Small intestine (tissue), 7 donors: Measurements from ENCODE around the gene VAPA. TPM values are rescaled to one million over a fixed set of nuclear protein-coding genes. Genes with fewer than 3 reads are reported as not detected.

Experiments
- DNase-seq, 2 donors: peaks; one replicate each; pipeline versions ENCODE4 v3.0.0 to v3.0.0-alpha.2; 2013
- FAIRE-seq: peaks from 2 replicates; lab custom pipeline; 2012; peaks lifted over from hg19 to GRCh38; lab: Jason Lieb, UNC
- H3K27ac ChIP-seq, 3 donors: one replicate each; pipeline ENCODE4 v1.5.1; 2013; ENCODE audit warnings: low read length in 2 of 3, mild to moderate bottlenecking in 2 of 3, control low read depth in 1 of 3, inconsistent platforms in 1 of 3, low read depth in 1 of 3, moderate library complexity in 1 of 3
- H3K27me3 ChIP-seq, 3 donors: one replicate each; pipeline ENCODE4 v1.6.1; 2013; ENCODE audit warnings: low read length in 3 of 3, inconsistent platforms in 1 of 3; ENCODE audit not compliant: control insufficient read depth in 3 of 3, insufficient read depth in 3 of 3
- H3K36me3 ChIP-seq, 3 donors: one replicate each; pipeline ENCODE4 v1.6.1; 2013; ENCODE audit warnings: low read length in 3 of 3, inconsistent platforms in 1 of 3, low read depth in 1 of 3, mild to moderate bottlenecking in 1 of 3, moderate library complexity in 1 of 3; ENCODE audit not compliant: control insufficient read depth in 3 of 3, insufficient read depth in 2 of 3
- H3K4me1 ChIP-seq, 3 donors: one replicate each; pipeline ENCODE4 v1.6.1; 2013; ENCODE audit warnings: low read length in 2 of 3, inconsistent platforms in 1 of 3, low read depth in 1 of 3, mild to moderate bottlenecking in 1 of 3, moderate library complexity in 1 of 3; ENCODE audit not compliant: control insufficient read depth in 3 of 3, insufficient read depth in 2 of 3
- H3K4me3 ChIP-seq, 3 donors: one replicate each; pipeline ENCODE4 v1.5.1; 2013; ENCODE audit warnings: low read length in 3 of 3, control low read depth in 1 of 3, inconsistent platforms in 1 of 3, low read depth in 1 of 3, mild to moderate bottlenecking in 1 of 3, moderate library complexity in 1 of 3
- H3K9me3 ChIP-seq, 2 donors: one replicate each; pipeline ENCODE4 v1.6.1; 2013; ENCODE audit warnings: low read depth in 1 of 2, low read length in 1 of 2; ENCODE audit not compliant: control insufficient read depth in 2 of 2, insufficient read depth in 1 of 2
- WGBS, 3 donors: extraction: QIAGEN DNeasy Blood & Tissue Kit; methylation state at CpG; one replicate each; pipeline ENCODE4 v1.1.7; 2013; 5-methylcytosine and 5-hydroxymethylcytosine counted together
- polyA plus RNA-seq, 4 donors: library from polyadenylated mRNA; stranded (reverse) in 3 of 4; unstranded in 1 of 4; fragments of 200-250 nt in 3 of 4; fragments of 120-200 nt in 1 of 4; gene quantifications; one replicate each; pipeline versions ENCODE4 v1.2.1 to v1.2.3, GENCODE V29; 2013
- donor health status: healthy with polysubstance abuse.
- donor health status: control.
- donor health status: control.
- donor health status: Bipolar disorder and iron deficiency.
- donor health status: healthy.

Gene VAPA
- polyA plus RNA-seq, 4 donors: 129 to 229 (median 163) TPM

DNA sequence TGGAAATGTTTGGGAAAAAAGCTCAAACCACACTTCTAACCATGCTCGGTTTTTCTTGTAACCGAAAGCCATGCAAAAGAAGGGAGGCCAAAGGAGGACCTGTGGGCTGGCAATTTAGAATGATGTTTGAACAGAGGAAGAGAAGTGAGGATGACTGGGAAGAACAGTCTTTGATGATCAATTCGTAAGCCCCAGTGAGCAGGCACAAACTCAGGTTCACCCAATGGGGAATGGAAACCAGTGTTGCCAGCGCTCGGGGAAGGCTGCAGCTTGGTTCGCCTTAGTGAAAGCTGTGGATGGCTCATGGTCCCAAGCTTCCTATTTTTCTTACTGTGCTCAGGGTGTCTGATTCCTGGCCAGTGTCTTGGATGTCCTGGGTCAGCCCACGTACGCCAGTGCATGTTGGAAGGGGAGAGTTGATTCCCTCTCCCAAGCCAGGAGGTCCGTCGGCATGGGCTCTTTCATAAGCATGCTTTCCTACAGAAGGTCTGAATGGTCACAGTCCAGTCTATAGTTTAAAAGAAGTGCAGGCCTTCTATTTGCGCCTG, 79.2 kb downstream of the VAPA start:
- Histone ChIP-seq H3K27me3 (no peaks in the 10 kb centered on the region), H3K9me3 (peaks cover 0 to 6% of the 10 kb centered on the region in 2 donors), H3K4me1 (peaks cover 0 to 17% (median 0%) of the 10 kb centered on the region in 3 donors), H3K4me3 (no peak overlapping the region), H3K36me3 (no peaks in the 10 kb centered on the region), H3K27ac (peak overlapping the region in 1 of 3 donors; percentile 11)
- WGBS, 3 donors: 79 to 82% (median 81%) methylated on average over 11 of the region's 11 CpGs
- DNase-seq (no peak), FAIRE-seq (no peak)

DNA sequence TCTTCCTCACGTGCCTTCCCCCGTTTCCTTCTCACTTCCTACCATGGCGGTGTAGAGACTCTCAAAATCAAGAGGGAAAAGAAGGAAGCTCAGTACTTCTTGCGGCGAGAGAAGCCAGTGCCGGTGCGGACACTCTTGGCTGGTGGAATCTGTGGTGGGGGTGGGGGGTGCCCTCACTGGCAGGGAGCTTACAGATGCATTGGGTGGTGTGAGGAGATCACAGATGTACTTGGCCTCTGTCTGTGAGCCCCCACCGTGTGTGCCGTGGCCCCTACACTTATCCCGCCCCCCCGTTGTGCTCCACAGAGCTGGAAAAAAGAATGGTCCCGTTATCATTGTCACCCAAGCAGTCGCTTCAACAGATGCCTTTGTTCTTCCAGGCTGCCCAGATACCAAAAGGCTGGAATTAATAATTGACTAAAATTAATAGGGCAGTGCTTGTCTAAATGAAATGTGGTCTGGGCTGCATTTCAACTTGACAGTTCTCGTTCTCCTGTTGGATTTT, 79.8 kb downstream of the VAPA start:
- Histone ChIP-seq H3K27me3 (no peaks in the 10 kb centered on the region), H3K4me3 (no peak overlapping the region), H3K27ac (peak overlapping the region in 1 of 3 donors; percentile 11), H3K9me3 (peaks cover 0 to 6% of the 10 kb centered on the region in 2 donors), H3K36me3 (no peaks in the 10 kb centered on the region), H3K4me1 (peaks cover 0 to 14% (median 0%) of the 10 kb centered on the region in 3 donors)
- 28 to 64% (median 44%) methylated on average over 14 of the region's 14 CpGs for WGBS, 3 donors
- FAIRE-seq: no peak
- peak in 1 of 2 donors; percentile 32 for DNase-seq

DNA sequence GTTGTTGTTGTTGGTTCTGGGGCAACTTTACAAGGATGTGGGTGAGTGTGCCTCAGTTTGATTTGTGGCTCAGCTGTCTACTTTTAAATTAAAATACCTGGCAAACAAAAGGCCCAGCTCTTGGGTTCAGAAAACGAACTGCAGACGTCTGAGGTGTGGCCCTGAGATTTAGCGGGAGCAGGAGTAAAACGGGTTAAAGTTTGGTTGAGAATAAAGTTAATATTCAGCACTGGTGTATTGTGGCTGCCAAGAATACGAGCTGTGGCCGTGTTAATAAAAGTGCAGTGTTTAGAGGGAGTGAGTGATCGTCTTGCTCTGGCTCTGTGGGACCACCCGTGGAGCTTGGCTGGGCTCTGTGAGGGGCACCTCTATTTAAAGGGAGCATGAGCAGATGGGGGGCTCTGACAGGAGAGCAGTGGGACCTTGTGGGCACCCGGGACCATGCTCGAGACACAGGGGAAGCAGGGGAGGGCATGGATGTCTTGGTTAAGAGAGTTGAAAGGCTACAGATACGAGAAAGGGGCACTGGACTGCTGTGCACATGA, 80.3 kb downstream of the VAPA start:
- Histone ChIP-seq H3K27ac (no peak overlapping the region), H3K36me3 (no peaks in the 10 kb centered on the region), H3K4me3 (no peak overlapping the region), H3K4me1 (peaks cover 0 to 14% (median 0%) of the 10 kb centered on the region in 3 donors), H3K9me3 (peaks cover 0 to 6% of the 10 kb centered on the region in 2 donors), H3K27me3 (no peaks in the 10 kb centered on the region)
- 9 to 39% (median 26%) methylated on average over 11 of the region's 11 CpGs for WGBS, 3 donors
- no peak for FAIRE-seq
- peak in 1 of 2 donors; percentile 27 for DNase-seq

DNA sequence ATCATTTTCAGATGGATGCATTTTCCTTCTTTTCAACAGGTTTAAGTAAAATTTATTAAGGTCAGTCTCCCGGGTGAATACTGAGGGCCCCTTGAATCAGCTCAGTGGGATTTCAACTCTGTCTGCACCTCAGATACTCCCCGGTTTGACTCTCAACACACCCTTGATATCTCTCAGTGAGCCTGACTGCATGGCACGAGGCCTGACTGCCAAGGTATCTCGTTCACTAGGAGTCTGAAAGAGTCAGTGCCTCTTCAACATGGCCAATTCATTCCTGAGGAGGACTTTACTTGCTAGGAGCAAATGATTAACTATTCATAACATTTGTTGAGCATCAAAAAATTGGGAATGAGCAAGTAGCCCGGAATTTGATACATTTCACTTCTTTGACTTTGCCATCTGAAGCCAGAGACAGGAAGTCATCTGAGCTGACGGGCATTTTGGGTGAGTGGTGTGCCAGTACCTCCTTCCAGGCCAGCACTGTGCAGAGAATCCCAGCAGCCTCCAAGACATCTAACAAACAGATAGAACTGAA, 81.0 kb downstream of the VAPA start:
- WGBS, 3 donors: 36 to 72% (median 52%) methylated on average over 6 of the region's 6 CpGs
- Histone ChIP-seq H3K4me3 (no peak overlapping the region), H3K27me3 (no peaks in the 10 kb centered on the region), H3K27ac (no peak overlapping the region), H3K36me3 (no peaks in the 10 kb centered on the region), H3K4me1 (peaks cover 0 to 14% (median 0%) of the 10 kb centered on the region in 3 donors), H3K9me3 (peaks cover 0 to 6% of the 10 kb centered on the region in 2 donors)
- FAIRE-seq (no peak), DNase-seq (no peak)

DNA sequence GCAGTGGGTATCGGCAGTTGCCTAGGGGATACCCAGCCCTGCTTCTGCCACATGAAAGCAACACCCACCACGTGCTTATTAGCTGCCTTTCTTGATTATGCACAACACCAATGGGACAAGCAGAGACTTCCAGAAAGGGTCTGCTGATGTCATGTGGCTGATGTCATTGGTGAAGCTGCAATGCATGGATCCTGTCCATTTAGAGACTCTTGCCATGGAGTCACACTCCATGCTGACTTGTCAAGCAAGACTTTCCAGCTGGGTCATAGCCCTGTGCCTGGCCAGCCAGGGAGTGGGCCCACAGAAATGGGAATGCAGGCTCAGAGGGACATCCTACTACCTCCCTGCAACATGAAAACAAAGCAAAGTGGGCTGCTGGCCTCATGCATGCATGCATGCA, 81.8 kb downstream of the VAPA start:
- H3K27me3 ChIP-seq: no peaks in the 10 kb centered on the region
- H3K4me3 ChIP-seq: no peak overlapping the region
- no peak for FAIRE-seq
- 85 to 90% (median 89%) methylated on average over 2 of the region's 2 CpGs for WGBS, 3 donors
- no peak for DNase-seq
- no peak overlapping the region for H3K27ac ChIP-seq
- peaks cover 0 to 6% of the 10 kb centered on the region in 2 donors for H3K9me3 ChIP-seq
- no peaks in the 10 kb centered on the region for H3K36me3 ChIP-seq
- peaks cover 0 to 14% (median 0%) of the 10 kb centered on the region in 3 donors for H3K4me1 ChIP-seq

GRCh38 chr18:9996094-9996493, 82.3 kb downstream of the VAPA start:
- no peak overlapping the region for H3K27ac ChIP-seq
- FAIRE-seq (no peak), DNase-seq (no peak)
- no peaks in the 10 kb centered on the region for H3K27me3 ChIP-seq
- 61 to 69% (median 66%) methylated on average over 3 of the region's 3 CpGs for WGBS, 3 donors
- no peaks in the 10 kb centered on the region for H3K36me3 ChIP-seq
- H3K4me1 ChIP-seq: peaks cover 0 to 14% (median 0%) of the 10 kb centered on the region in 3 donors
- H3K4me3 ChIP-seq: no peak overlapping the region
- peaks cover 0 to 6% of the 10 kb centered on the region in 2 donors for H3K9me3 ChIP-seq

DNA sequence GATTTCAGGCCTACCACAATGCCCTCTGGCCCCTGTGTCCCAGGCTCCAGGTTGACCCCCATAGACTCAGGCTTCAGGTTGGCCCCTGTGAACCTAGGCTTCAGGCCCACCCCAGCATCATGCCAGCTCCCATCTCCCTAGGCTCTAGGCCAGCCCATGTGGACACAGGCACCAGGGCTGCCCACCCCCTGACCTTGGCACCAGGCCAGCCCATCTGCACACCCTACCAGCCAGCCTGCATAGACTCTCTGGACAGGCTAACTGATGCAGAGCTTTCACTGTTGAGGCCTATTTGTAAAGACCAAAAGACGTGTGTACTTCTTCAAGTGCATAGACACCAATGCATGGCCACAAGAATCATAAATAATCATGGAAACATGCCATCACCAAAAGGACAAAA, 83.9 kb downstream of the VAPA start:
- H3K27ac ChIP-seq: no peak overlapping the region
- H3K9me3 ChIP-seq: peaks cover 0 to 6% of the 10 kb centered on the region in 2 donors
- 87 to 94% (median 89%) methylated on average over 1 of the region's 1 CpG for WGBS, 3 donors
- H3K4me3 ChIP-seq: no peak overlapping the region
- H3K4me1 ChIP-seq: peaks cover 0 to 14% (median 0%) of the 10 kb centered on the region in 3 donors
- no peak for FAIRE-seq
- no peak for DNase-seq
- H3K27me3 ChIP-seq: no peaks in the 10 kb centered on the region
- no peaks in the 10 kb centered on the region for H3K36me3 ChIP-seq

DNA sequence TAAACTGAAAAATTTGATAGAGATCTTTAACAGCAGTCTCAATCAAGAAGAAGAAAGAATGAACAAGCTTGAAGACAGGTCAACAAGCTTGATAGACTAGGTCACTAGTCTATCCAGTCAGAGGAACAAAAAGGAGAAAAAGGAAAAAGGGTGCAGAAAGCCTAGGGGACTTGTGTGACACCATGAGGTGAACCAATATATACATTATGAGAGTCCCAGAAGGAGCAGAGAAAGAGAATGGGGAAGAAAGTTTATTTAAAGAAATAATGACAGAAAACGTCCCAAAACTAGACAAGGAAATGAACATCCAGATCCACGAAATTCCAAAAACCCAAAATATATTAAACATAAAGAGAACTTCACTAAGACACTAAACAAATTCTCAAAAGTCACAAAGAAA, 84.5 kb downstream of the VAPA start:
- H3K4me3 ChIP-seq: no peak overlapping the region
- no peak for FAIRE-seq
- H3K27me3 ChIP-seq: no peaks in the 10 kb centered on the region
- H3K4me1 ChIP-seq: peaks cover 0 to 14% (median 0%) of the 10 kb centered on the region in 3 donors
- peaks cover 0 to 6% of the 10 kb centered on the region in 2 donors for H3K9me3 ChIP-seq
- WGBS, 3 donors: 83 to 100% (median 86%) methylated on average over 2 of the region's 2 CpGs
- no peak for DNase-seq
- H3K27ac ChIP-seq: no peak overlapping the region
- H3K36me3 ChIP-seq: no peaks in the 10 kb centered on the region
